Activated CD4-positive, alpha-beta T cell treated with anti-CD3 and anti-CD28 coated beads for 36 hours (primary cell): ENCODE data around the gene OS9. TPM values are rescaled to one million over a fixed set of nuclear protein-coding genes. Genes with fewer than 3 reads are reported as not detected.

Experiments
- ATAC-seq: fragments of 200-7000 bp; cut with Tn5 transposase; one replicate; pipeline ENCODE4 v1.10.0; 2021; ENCODE audit warnings: mild to moderate bottlenecking, moderate library complexity
- CTCF ChIA-PET: fragments of 350-600 bp; sonication (Branson Sonifier 250); formaldehyde crosslinking; loops from one replicate; lab custom pipeline; 2021; ENCODE audit warnings: antibody characterized with exemption; lab: Charles Lee
- POLR2A ChIA-PET: fragments of 350-600 bp; sonication (Branson Sonifier 250); formaldehyde crosslinking; loops from one replicate; lab custom pipeline; 2021; ENCODE audit warnings: antibody characterized with exemption, inconsistent platforms; lab: Charles Lee
- DNase-seq: peaks from one replicate; pipeline ENCODE4 v3.0.0-alpha.2; 2020
- H3K27ac Mint-ChIP-seq: one replicate; pipeline ENCODE4 v1.8.0; 2021; ENCODE audit warnings: mixed read lengths
- H3K27me3 Mint-ChIP-seq: one replicate; pipeline ENCODE4 v1.8.0; 2021; ENCODE audit warnings: mixed read lengths
- H3K36me3 Mint-ChIP-seq: one replicate; pipeline ENCODE4 v1.8.0; 2021; ENCODE audit warnings: low read depth, mixed read lengths
- H3K4me1 Mint-ChIP-seq: one replicate; pipeline ENCODE4 v1.8.0; 2021; ENCODE audit warnings: mixed read lengths
- H3K4me3 Mint-ChIP-seq: one replicate; pipeline ENCODE4 v1.8.0; 2021; ENCODE audit warnings: mild to moderate bottlenecking, moderate library complexity, mixed read lengths
- H3K9me3 Mint-ChIP-seq: one replicate; pipeline ENCODE4 v1.8.0; 2021; ENCODE audit warnings: low read depth, mixed read lengths
- intact Hi-C, 2 experiments: fragments of 100-400 bp; cut with DNase I in 1 of 2; cut with micrococcal nuclease in 1 of 2; formaldehyde crosslinking; loops; one replicate each; pipeline versions ENCODE4 v1.14.2 to v1.15.1; 2022 to 2024; cut with DNase I, micrococcal nuclease
- total RNA-seq, 2 experiments: library from RNA; stranded (reverse); gene quantifications; one replicate each; pipeline ENCODE4 v1.2.3, GENCODE V29; 2021

Gene OS9
- total RNA-seq, 2 experiments from 2014 or later: 61.7 to 63.2 TPM

DNA sequence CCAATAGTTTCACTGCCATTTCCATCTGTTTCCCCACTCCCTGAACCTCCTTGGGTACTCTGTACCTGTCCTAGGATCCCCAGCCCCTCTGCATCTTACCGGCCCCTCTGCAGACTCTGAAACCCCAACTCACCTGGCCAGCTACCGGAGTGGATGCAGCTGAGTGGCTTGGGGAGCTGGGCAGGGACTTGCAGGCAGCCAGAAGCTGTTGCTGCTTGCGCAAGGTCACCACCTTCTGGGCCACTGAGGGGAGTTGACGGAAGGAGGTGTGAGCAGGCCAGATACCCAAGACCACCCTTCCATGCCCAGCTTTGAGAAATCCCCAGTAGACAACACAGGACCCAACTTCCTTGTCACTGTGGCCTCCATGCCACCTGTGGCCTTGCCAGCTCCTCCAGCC lies 38.3 kb downstream of the OS9 start:
- Mint-ChIP-seq H3K4me1 (peaks cover 3% of the 10 kb centered on the region), H3K27ac (no peak overlapping the region), H3K36me3 (peaks cover 55% of the 10 kb centered on the region), H3K9me3 (no peaks in the 10 kb centered on the region), H3K27me3 (no peaks in the 10 kb centered on the region), H3K4me3 (no peak overlapping the region)
- ATAC-seq (no peak), DNase-seq (no peak)
- ChIA-PET POLR2A (no interaction called here), CTCF (interaction anchor here (0.8 to 1.5 kb wide), 3 partner anchors 9 to 191 kb away, joined by 3 to 4 read pairs (median 3); no protein-coding TSS in a partner anchor)
- intact Hi-C loops: no loop called here

DNA sequence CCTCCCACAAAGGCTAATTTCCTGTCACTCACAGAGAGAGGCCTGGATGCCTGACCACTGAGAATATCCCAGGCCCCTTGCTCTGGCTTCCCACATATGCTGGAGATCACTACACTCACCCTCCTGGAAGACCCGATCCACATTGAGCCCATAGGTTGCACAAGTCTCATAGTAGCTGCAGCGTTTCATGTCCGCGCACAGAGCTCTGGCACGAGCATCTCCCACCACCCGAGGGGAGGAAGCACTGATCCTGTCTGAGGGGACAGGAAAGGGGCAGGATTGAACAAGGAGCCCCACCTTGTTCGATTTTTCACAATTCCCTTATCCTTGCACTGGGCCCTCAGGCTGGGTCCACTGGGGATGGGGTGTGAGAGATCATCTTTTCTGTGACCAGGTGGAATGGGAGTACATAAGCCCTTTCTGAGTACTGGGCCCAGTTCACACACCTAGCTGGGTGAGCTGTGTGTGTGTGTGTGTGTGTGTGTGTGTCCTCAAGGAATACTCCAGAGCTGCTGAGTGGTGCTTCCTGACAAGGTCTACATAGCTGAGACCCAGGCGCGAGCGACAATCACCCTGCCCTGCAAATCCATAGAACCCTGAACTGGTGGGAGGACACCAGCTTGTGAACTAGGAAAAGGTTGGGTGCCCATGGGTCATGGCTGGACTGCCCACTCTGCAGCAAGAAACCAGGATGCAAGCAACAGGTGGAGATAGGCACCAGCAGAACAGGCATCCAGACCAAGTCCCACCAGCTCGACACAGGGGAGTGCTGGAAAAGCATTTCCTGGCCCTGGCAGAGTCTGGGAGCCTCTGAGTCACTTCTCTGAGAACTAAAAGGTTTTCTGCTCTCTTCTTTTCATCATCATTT lies 39.0 kb downstream of the OS9 start:
- intact Hi-C loops: no loop called here
- no peak overlapping the region for H3K4me3 Mint-ChIP-seq
- H3K4me1 Mint-ChIP-seq: peaks cover 3% of the 10 kb centered on the region
- H3K9me3 Mint-ChIP-seq: no peaks in the 10 kb centered on the region
- H3K36me3 Mint-ChIP-seq: peaks cover 51% of the 10 kb centered on the region
- peak overlapping the region; percentile 59 for H3K27ac Mint-ChIP-seq
- ChIA-PET CTCF (interaction anchor here (0.8 to 1.5 kb wide), 2 partner anchors 8 to 191 kb away, joined by 3 to 4 read pairs; no protein-coding TSS in a partner anchor), POLR2A (no interaction called here)
- no peak for ATAC-seq
- no peaks in the 10 kb centered on the region for H3K27me3 Mint-ChIP-seq
- DNase-seq: no peak

DNA sequence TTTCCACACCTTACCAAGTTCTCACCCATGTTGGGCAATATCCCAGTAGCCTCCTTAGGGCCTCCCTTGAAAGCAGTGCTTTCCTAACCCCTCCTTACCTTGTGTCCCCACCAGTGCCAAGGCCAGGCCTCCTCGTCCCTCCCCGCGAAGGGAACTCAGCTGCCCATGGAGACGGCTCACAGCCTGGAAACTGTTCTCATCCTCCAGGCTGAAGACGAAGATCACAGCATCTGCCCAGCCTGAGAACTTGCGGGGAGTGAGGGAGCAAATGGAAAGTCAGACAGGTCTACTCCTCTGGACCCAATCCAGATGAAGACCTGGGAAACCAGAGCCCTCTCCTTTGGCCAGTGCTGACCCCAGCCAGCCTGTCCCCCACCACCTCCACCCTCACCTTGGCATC lies 40.0 kb downstream of the OS9 start:
- ATAC-seq (no peak), DNase-seq (no peak)
- Mint-ChIP-seq H3K4me3 (no peak overlapping the region), H3K4me1 (peaks cover 4% of the 10 kb centered on the region), H3K36me3 (peaks cover 51% of the 10 kb centered on the region), H3K27me3 (no peaks in the 10 kb centered on the region), H3K9me3 (no peaks in the 10 kb centered on the region), H3K27ac (no peak overlapping the region)
- ChIA-PET CTCF (interaction anchor here (1.5 kb wide), 1 partner anchor 8 kb away, joined by 4 read pairs; no protein-coding TSS in a partner anchor), POLR2A (no interaction called here)
- intact Hi-C loops: no loop called here

DNA sequence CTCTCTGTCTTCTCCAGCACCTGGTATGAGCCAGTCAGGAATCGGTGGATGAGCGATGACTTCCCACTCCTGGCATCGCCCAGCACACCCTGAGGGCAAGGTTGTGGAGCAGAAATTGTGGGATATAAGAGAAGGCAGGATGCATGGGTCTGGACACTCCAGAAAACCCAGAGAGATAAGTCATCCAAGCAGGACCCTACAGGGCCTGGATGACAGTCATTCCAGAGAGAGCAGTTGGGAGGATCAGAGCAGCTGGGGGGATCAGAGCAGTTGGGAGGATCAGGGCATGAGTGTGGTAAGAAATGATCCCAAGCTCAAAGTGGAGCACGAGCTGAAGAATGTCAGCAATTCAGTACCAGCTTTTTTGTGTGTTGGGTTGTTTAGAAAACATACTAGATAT lies 40.7 kb downstream of the OS9 start:
- Mint-ChIP-seq H3K27me3 (no peaks in the 10 kb centered on the region), H3K4me1 (peaks cover 11% of the 10 kb centered on the region), H3K27ac (no peak overlapping the region), H3K9me3 (no peaks in the 10 kb centered on the region), H3K4me3 (no peak overlapping the region), H3K36me3 (peaks cover 51% of the 10 kb centered on the region)
- ChIA-PET CTCF (interaction anchor here (1.0 to 1.2 kb wide), 3 partner anchors 8 to 114 kb away, joined by 3 read pairs; no protein-coding TSS in a partner anchor), POLR2A (no interaction called here)
- no peak for ATAC-seq
- DNase-seq: no peak
- intact Hi-C loops: no loop called here

DNA sequence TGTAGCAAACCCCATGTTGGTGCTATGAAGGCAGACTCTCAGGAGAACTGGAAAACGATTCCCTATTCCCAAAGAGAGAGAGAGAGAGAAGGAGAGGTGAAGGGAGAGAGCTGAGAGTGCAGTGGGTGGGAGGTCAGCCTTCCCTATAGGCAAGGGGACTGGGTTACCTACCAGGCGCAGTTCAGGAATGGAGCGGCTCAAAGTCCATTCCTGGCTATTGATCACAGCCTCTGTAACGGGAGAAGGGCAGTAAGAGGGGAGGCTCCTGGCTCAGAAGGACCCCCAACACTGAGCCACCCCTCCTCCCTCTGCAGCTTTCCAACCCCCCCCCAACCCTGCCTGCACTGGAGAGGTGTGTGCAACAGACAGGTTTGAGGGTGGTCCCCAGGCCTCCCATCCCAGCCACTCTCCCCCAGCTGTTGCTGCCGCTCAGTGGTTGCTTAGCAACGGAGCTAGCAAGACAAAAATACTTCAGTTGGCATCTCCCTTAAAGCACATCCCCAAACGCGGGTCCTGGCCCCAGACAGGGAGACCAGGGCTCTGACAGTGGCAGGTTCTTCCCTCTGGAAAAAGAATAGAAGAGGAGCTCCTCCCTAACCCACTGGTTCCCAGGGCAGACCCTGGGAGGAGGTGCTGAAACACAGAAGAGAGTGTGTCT lies 41.4 kb downstream of the OS9 start:
- ATAC-seq (no peak), DNase-seq (no peak)
- H3K4me3 Mint-ChIP-seq: no peak overlapping the region
- intact Hi-C loops: no loop called here
- H3K4me1 Mint-ChIP-seq: peaks cover 17% of the 10 kb centered on the region
- ChIA-PET CTCF (interaction anchor here (1.0 to 1.2 kb wide), 3 partner anchors 9 to 114 kb away, joined by 3 read pairs; no protein-coding TSS in a partner anchor), POLR2A (no interaction called here)
- no peaks in the 10 kb centered on the region for H3K9me3 Mint-ChIP-seq
- H3K36me3 Mint-ChIP-seq: peaks cover 48% of the 10 kb centered on the region
- no peaks in the 10 kb centered on the region for H3K27me3 Mint-ChIP-seq
- H3K27ac Mint-ChIP-seq: no peak overlapping the region

DNA sequence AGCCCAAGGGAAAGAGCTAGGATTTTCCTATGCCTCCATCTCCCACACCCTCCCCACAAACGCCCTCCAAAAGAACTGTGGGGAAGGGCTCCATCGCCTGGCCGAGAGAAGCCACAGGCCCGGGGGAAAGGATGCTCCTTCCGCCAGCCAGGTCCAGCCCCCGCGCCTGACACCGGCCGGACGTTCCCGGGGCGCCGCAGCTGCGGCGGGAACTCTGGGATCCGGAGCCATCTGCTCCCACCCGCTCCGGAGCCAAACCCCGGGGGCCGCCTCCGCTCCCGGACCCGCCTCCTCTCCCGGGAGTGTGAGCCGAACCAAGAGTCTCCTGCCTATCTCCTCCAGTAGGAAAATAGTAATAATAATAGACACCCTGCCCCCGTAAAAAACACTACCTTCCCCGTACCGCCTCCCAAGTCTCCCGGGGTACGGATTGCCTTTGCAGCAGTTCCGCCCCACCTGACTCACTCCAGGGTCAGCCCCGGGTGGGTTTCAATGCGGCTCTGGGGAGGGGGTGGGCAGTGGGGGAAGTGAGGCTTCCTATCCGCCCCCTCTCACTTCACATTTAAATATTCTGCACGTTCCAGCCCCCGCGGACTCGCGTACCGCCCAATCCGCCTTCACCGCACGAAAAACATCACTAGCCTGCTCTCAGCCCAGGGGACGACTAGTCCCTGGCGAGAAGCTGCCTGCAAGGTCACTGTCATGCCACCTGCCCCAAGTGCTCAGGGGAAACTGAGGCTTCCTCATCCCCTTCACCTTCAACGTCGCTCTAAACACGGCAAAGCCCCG lies 42.2 kb downstream of the OS9 start:
- Mint-ChIP-seq H3K36me3 (peaks cover 39% of the 10 kb centered on the region), H3K27me3 (no peaks in the 10 kb centered on the region)
- DNase-seq: no peak

DNA sequence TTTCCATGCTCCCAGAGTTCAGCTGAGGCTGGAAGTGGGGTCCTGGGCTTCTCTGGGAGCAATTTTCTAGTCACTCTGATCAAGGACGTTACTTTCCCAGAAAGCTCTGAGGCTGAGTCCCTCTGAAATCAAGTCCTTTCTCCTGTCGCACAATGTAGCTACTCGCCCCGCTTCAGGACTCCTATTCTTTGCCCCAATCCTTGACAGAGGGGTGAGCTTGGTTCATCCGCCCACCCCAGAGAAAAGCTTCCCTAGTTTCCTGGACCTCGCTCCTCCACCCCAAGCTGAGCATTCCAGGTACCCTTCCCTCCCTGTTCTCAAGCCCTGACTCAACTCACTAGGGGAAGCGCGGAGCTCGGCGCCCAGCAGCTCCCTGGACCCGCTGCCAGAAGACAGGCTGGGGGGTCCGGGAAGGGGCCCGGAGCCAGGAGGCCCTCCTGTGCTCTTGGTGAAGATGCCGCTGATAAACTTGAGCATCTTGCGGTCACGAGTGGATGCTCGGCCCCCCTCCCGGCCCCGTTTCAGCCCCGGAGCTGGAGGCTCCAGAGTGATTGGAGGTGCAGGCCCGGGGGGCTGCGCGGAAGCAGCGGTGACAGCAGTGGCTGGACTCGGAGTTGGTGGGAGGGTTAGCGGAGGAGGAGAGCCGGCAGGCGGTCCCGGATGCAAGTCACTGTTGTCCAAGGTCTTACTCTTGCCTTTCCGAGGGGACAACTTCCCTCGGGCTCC lies 43.0 kb downstream of the OS9 start:
- Mint-ChIP-seq H3K4me3 (no peak overlapping the region), H3K36me3 (peaks cover 32% of the 10 kb centered on the region), H3K9me3 (no peaks in the 10 kb centered on the region), H3K4me1 (peaks cover 25% of the 10 kb centered on the region), H3K27me3 (no peaks in the 10 kb centered on the region), H3K27ac (no peak overlapping the region)
- ChIA-PET CTCF (interaction anchor here (0.9 kb wide), 1 partner anchor 20 kb away, joined by 3 read pairs; no protein-coding TSS in a partner anchor), POLR2A (no interaction called here)
- ATAC-seq (no peak), DNase-seq (no peak)
- intact Hi-C loops: no loop called here

More for the DNA sequence above, 42.2 kb downstream of the OS9 start:
- ChIA-PET CTCF (interaction anchor here (0.9 to 1.2 kb wide), 2 partner anchors 21 to 35 kb away, joined by 3 read pairs; no protein-coding TSS in a partner anchor), POLR2A (no interaction called here)
- ATAC-seq: no peak
- H3K27ac Mint-ChIP-seq: no peak overlapping the region
- intact Hi-C loops: no loop called here
- no peaks in the 10 kb centered on the region for H3K9me3 Mint-ChIP-seq
- no peak overlapping the region for H3K4me3 Mint-ChIP-seq
- peaks cover 24% of the 10 kb centered on the region for H3K4me1 Mint-ChIP-seq

DNA sequence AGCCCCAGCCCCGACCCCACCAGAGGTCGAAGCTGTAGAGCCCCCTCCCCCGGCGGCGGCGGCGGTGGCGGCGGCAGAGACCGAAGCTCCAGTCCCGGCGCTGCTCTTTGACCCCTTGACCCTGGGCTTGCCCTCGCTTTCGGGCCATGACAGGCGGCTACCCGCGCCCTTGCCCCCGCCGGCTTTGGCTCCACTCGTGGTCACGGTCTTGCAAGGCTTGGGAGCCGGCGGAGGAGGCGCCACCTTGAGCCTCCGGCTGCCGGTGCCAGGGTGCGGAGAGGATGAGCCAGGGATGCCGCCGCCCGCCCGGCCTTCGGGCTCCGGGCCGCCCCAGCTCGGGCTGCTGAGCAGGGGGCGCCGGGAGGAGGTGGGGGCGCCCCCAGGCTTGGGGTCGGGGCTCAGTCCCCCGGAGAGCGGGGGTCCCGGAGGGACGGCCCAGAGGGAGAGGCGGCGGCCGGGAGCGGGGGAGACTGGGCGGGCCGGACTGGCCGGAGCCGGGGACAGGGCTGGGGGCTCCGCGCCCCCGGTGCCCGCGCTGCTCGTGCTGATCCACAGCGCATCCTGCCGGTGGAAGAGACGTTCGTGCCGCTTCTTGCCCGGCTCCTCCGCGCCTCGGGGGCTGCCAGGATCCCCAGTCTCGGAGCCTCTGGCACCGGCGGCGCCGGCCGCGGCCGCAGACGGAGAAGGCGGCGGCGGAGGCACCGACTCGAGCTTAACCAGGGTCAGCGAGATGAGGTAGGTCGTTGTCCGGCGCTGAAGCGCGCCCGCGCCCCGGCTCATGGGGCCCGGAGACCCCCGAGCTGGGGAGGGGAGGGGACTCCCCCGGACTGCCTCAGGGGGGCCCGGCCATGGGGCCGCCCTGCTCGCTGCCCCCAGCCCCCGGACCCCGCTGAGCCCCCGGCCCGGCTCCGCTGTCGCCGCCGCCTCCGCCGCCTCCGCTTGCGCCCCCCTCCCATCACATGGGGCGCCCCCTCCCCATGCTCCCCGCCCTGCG lies 43.8 kb downstream of the OS9 start:
- Mint-ChIP-seq H3K36me3 (peaks cover 23% of the 10 kb centered on the region), H3K9me3 (no peaks in the 10 kb centered on the region), H3K4me1 (peaks cover 30% of the 10 kb centered on the region), H3K4me3 (no peak overlapping the region), H3K27me3 (no peaks in the 10 kb centered on the region), H3K27ac (no peak overlapping the region)
- DNase-seq (no peak), ATAC-seq (no peak)
- ChIA-PET CTCF (no interaction called here), POLR2A (no interaction called here)
- intact Hi-C loops: no loop called here

DNA sequence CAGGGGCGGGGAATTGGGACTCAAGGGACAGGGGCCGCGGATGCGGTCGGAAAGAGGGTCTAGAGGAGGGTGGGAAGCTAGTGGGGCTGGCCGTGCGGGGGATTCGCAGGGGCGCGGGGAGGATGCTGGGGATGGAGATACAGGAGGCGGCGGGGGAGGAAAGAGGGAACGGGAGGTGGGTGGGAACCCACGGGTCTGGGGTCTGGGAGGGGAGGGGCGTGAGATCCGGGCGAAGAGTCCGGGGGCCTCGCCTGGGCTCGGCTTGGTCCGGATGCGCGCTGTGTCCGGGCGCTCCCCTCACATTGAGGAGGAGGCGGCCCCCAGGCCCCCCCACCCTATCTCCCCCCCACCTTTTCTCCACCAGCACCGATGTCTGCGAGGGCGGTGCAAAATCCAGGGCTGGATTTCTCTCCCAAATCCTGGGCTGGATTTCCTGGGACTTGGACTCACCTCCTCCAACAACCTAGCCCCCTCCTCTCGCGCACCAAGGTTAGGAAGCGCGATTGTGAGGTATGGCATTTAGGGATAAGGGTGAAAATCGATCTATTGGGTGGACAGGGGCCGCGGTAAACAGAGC lies 44.8 kb downstream of the OS9 start, which contains the start of gene AGAP2:
AGAP2 (minus strand) TSS at position 82 of the 577 bp plus-strand sequence. CDS start 496 bp downstream, outside the sequence.
- Mint-ChIP-seq H3K36me3 (peaks cover 16% of the 10 kb centered on the region), H3K27ac (peak within 1 kb of the TSS; percentile 29), H3K27me3 (no peaks in the 10 kb centered on the region), H3K4me3 (no peak within 1 kb of the TSS), H3K9me3 (no peaks in the 10 kb centered on the region), H3K4me1 (peaks cover 33% of the 10 kb centered on the region)
- no peak for DNase-seq
- intact Hi-C loops: no loop called here
- ATAC-seq: no peak
- ChIA-PET CTCF (interaction anchor here (0.7 to 1.0 kb wide), 3 partner anchors 18 to 157 kb away, joined by 3 to 4 read pairs (median 4); no protein-coding TSS in a partner anchor), POLR2A (no interaction called here)
